ENCODE results near the gene GRIP2. TPM values are rescaled to one million over a fixed set of nuclear protein-coding genes. Genes with fewer than 3 reads are reported as not detected.

GRIP2 gene
- total and polyA plus RNA-seq, 2 donors (not counting 3 experiments of a cell fraction or from before 2014, with no cell fraction given), result not detected

DNA sequence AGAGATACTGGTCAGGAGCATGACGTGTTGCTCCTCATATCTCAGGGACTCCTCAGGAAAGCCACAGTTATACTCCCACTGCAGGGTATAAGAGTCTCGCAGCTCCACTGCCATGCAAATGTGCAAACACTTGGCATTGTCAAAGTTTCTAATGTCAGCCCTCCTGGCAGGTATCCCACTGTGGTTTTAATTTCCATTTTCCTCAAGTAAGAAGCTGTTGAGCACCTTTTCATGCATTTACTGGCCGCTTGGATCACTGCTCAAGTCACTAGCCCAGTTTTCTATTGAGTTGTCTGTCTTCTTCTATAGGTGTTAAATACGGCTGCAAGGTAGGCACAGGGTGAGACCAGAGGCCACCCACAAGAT is 41.9 kb upstream of the GRIP2 start:
- ChIA-PET CTCF (no interaction called here), POLR2A (no interaction called here)
- BruUV-seq (replicated peaks), result no TSS peak
- no peak overlapping the region for H2AFZ ChIP-seq (ENCODE audit: low read depth, low read length)
- H3K9ac ChIP-seq (replicated peaks; ENCODE audit: extremely low read depth, insufficient read depth, low read length), result no peak overlapping the region
- no peaks in the 10 kb centered on the region for H3K4me1 ChIP-seq (ENCODE audit: control insufficient read depth, extremely low read depth, insufficient read depth, low read length)
- no peak overlapping the region for H3K4me2 ChIP-seq (ENCODE audit: insufficient read depth, low read length)
- H3K9me3 ChIP-seq (replicated peaks; ENCODE audit: control insufficient read depth, insufficient read depth, low read length), result no peaks in the 10 kb centered on the region
- H3K4me3 ChIP-seq (replicated peaks in 1 of 3; ENCODE audit: insufficient read depth in 1 of 3, low read depth in 1 of 3, low read length in 3 of 3), result no peak overlapping the region
- H3K27me3 ChIP-seq (ENCODE audit: control insufficient read depth in 2 of 2, insufficient read depth in 2 of 2, low read length in 2 of 2), result no peaks in the 10 kb centered on the region
- dilution Hi-C loops (cut with MboI; ENCODE audit: extremely low pct_ligation_motif_present, low sequenced_read_pairs) (no loop called here), intact Hi-C loops (cut with micrococcal nuclease) (no loop called here)
- DNase-seq (ENCODE audit: low read depth, low spot score) (no peak), FAIRE-seq (no peak)
- H3K9me1 ChIP-seq (replicated peaks; ENCODE audit: control insufficient read depth, extremely low read depth, insufficient read depth, low read length), result no peaks in the 10 kb centered on the region
- H3K27ac ChIP-seq (ENCODE audit: insufficient read depth, low read depth, low read length), result no peak overlapping the region
- H3K79me2 ChIP-seq (ENCODE audit: control insufficient read depth, insufficient read depth, low read length), result no peaks in the 10 kb centered on the region
- TF ChIP-seq POLR2A (IDR thresholded peaks at IDR 0.05; ENCODE audit: low read depth, low read length) (no peak), MYC (IDR thresholded peaks at IDR 0.05; ENCODE audit: low read depth, low read length) (no peak), POLR2AphosphoS5 (IDR thresholded peaks at IDR 0.05; ENCODE audit: insufficient read depth, low read depth, low read length) (no peak), FOS (IDR thresholded peaks at IDR 0.05; ENCODE audit: borderline replicate concordance, insufficient read depth, low read length) (no peak), EZH2 (IDR thresholded peaks at IDR 0.05; ENCODE audit: borderline replicate concordance, low read depth, low read length, severe bottlenecking) (no peak), GATA2 (IDR thresholded peaks at IDR 0.05; ENCODE audit: insufficient read depth, insufficient read length, low read depth, low read length) (no peak), JUN (IDR thresholded peaks at IDR 0.05; ENCODE audit: borderline replicate concordance, insufficient read depth, insufficient read length, low read depth) (no peak)
- TF ChIP-seq, protein P1, sequence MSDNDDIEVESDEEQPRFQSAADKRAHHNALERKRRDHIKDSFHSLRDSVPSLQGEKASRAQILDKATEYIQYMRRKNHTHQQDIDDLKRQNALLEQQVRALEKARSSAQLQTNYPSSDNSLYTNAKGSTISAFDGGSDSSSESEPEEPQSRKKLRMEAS (IDR thresholded peaks at IDR 0.05; ENCODE audit: insufficient read depth, insufficient read length), result no peak
- TF ChIP-seq, protein P2, sequence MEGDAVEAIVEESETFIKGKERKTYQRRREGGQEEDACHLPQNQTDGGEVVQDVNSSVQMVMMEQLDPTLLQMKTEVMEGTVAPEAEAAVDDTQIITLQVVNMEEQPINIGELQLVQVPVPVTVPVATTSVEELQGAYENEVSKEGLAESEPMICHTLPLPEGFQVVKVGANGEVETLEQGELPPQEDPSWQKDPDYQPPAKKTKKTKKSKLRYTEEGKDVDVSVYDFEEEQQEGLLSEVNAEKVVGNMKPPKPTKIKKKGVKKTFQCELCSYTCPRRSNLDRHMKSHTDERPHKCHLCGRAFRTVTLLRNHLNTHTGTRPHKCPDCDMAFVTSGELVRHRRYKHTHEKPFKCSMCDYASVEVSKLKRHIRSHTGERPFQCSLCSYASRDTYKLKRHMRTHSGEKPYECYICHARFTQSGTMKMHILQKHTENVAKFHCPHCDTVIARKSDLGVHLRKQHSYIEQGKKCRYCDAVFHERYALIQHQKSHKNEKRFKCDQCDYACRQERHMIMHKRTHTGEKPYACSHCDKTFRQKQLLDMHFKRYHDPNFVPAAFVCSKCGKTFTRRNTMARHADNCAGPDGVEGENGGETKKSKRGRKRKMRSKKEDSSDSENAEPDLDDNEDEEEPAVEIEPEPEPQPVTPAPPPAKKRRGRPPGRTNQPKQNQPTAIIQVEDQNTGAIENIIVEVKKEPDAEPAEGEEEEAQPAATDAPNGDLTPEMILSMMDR (IDR thresholded peaks at IDR 0.05; ENCODE audit: extremely low read depth in 1 of 2, insufficient read depth in 1 of 2, low read depth in 1 of 2, low read length in 2 of 2), result no peak
- H3K36me3 ChIP-seq (ENCODE audit: control insufficient read depth in 2 of 2, extremely low read depth in 1 of 2, insufficient read depth in 2 of 2, low read length in 2 of 2), result no peaks in the 10 kb centered on the region
- no peaks in the 10 kb centered on the region for H4K20me1 ChIP-seq (replicated peaks; ENCODE audit: control insufficient read depth, extremely low read depth, insufficient read depth, low read length)

Data from endothelial cell of umbilical vein (primary cell).